Loucy (cell line): ENCODE data around the gene PCSK5.

ENCODE experiments used
- H2AFZ ChIP-seq: fragments of 200-600 bp; sonication (generic); 2 replicates; pipeline ENCODE4 v1.6.0; 2016; ENCODE audit warnings: antibody characterized with exemption, mild to moderate bottlenecking, low read length, moderate library complexity
- H3F3A ChIP-seq: fragments of 200-600 bp; 2 replicates; pipeline ENCODE4 v1.6.0; 2016; ENCODE audit warnings: antibody characterized with exemption, low read depth, mild to moderate bottlenecking
- H3K27me3 ChIP-seq: fragments of 200-600 bp; sonication (generic); 2 replicates; pipeline ENCODE4 v1.6.1; 2014; ENCODE audit warnings: low read length, mild to moderate bottlenecking; ENCODE audit not compliant: insufficient read depth, poor library complexity, severe bottlenecking
- H3K36me3 ChIP-seq: fragments of 200-600 bp; sonication (generic); 2 replicates; pipeline ENCODE4 v1.6.1; 2016; ENCODE audit warnings: low read length; ENCODE audit not compliant: insufficient read depth
- H3K4me1 ChIP-seq: fragments of 200-600 bp; sonication (generic); 2 replicates; pipeline ENCODE4 v1.5.1; 2014; ENCODE audit warnings: low read length, mild to moderate bottlenecking; ENCODE audit not compliant: insufficient read depth, poor library complexity, severe bottlenecking
- H3K4me2 ChIP-seq: fragments of 200-600 bp; sonication (generic); 2 replicates; pipeline ENCODE4 v1.6.0; 2014; ENCODE audit warnings: antibody characterized with exemption, low read length, low read depth, mild to moderate bottlenecking; ENCODE audit not compliant: poor library complexity, severe bottlenecking
- H3K4me3 ChIP-seq: fragments of 200-600 bp; sonication (generic); 2 replicates; pipeline ENCODE4 v1.5.1; 2014; ENCODE audit warnings: low read length, mild to moderate bottlenecking, mixed read lengths; ENCODE audit not compliant: poor library complexity, severe bottlenecking
- H3K79me2 ChIP-seq: fragments of 200-600 bp; sonication (generic); 2 replicates; pipeline ENCODE4 v1.6.1; 2014; ENCODE audit warnings: low read length; ENCODE audit not compliant: insufficient read depth
- H3K9ac ChIP-seq: fragments of 200-600 bp; sonication (generic); 2 replicates; pipeline ENCODE4 v1.6.0; 2014; ENCODE audit warnings: mild to moderate bottlenecking, low read depth, low read length, moderate library complexity; ENCODE audit not compliant: poor library complexity, severe bottlenecking
- H3K9me2 ChIP-seq: fragments of 200-600 bp; sonication (generic); replicated peaks from 2 replicates; pipeline ENCODE4 v1.6.1; 2016; ENCODE audit warnings: low read depth, low read length, mixed read lengths
- H3K9me3 ChIP-seq: fragments of 200-600 bp; sonication (generic); 2 replicates; pipeline ENCODE4 v1.6.1; 2014; ENCODE audit warnings: mild to moderate bottlenecking, antibody characterized with exemption, low read length, low read depth; ENCODE audit not compliant: insufficient read depth
- H4K20me1 ChIP-seq: fragments of 200-600 bp; sonication (generic); 2 replicates; pipeline ENCODE4 v1.6.0; 2014; ENCODE audit warnings: antibody characterized with exemption, low read length, mild to moderate bottlenecking; ENCODE audit not compliant: insufficient read depth, poor library complexity, severe bottlenecking
- EZH2phosphoT487 ChIP-seq: fragments of 200-600 bp; IDR thresholded peaks from 2 replicates; pipeline ENCODE4 v1.6.1; 2018; ENCODE audit warnings: antibody characterized with exemption, mild to moderate bottlenecking, moderate library complexity, borderline replicate concordance
- TF ChIP-seq, protein P1 (sequence below): fragments of 200-600 bp; sonication (generic); conservative IDR thresholded peaks from 2 replicates; pipeline ENCODE4 v1.5.1; 2014; ENCODE audit warnings: mild to moderate bottlenecking, antibody characterized with exemption, low read length

The PCSK5 gene

DNA sequence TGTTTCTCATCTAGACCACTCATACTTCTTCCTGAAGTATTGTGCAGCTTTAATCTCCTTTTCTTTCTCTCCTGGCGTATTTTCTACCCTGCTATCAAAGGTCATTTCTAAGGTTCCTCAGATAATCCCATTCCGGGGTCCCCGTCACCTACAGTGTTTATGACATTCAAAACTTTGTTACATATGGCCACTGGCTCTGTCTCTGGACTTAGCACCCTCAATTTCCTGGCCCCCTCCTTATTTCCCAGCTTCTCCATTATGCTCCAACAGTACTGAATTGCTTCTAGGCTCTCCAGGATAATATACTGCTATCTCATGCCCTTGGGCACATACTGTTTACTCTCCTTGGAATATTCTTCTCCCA lies 472.5 kb downstream of the PCSK5 start:
- no peaks in the 10 kb centered on the region for H3K9me3 ChIP-seq
- no peaks in the 10 kb centered on the region for H4K20me1 ChIP-seq
- H3K9ac ChIP-seq: no peak overlapping the region
- H3K79me2 ChIP-seq: no peaks in the 10 kb centered on the region
- no peaks in the 10 kb centered on the region for H3K9me2 ChIP-seq
- H3K4me1 ChIP-seq: no peaks in the 10 kb centered on the region
- TF ChIP-seq, protein P1, sequence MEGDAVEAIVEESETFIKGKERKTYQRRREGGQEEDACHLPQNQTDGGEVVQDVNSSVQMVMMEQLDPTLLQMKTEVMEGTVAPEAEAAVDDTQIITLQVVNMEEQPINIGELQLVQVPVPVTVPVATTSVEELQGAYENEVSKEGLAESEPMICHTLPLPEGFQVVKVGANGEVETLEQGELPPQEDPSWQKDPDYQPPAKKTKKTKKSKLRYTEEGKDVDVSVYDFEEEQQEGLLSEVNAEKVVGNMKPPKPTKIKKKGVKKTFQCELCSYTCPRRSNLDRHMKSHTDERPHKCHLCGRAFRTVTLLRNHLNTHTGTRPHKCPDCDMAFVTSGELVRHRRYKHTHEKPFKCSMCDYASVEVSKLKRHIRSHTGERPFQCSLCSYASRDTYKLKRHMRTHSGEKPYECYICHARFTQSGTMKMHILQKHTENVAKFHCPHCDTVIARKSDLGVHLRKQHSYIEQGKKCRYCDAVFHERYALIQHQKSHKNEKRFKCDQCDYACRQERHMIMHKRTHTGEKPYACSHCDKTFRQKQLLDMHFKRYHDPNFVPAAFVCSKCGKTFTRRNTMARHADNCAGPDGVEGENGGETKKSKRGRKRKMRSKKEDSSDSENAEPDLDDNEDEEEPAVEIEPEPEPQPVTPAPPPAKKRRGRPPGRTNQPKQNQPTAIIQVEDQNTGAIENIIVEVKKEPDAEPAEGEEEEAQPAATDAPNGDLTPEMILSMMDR: no peak
- TF ChIP-seq EZH2phosphoT487: no peak
- no peaks in the 10 kb centered on the region for H3K36me3 ChIP-seq
- no peak overlapping the region for H3K4me2 ChIP-seq
- no peaks in the 10 kb centered on the region for H3F3A ChIP-seq
- H3K27me3 ChIP-seq: no peaks in the 10 kb centered on the region
- H2AFZ ChIP-seq: no peak overlapping the region
- H3K4me3 ChIP-seq: no peak overlapping the region

DNA sequence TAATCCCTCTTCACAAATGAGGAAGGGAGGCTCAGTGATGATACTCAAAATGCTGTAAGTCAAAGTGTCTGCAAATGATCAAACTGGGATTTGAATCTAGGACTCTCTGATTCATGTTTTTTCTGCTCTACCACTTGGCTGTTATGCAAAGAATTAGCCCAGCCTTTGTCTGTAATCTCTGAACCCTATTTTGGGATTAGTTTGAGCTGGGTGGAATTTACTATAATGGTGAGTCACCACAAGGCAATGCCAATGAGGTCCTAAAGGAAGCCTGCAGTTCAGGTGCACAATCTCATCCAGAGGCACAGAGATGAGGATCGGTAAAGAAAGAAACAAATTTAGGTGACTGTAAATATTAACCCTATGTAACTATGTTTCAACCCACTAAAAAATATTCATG lies 474.6 kb downstream of the PCSK5 start:
- Histone ChIP-seq H3F3A (no peaks in the 10 kb centered on the region), H3K4me2 (no peak overlapping the region), H3K9me2 (no peaks in the 10 kb centered on the region), H3K9ac (no peak overlapping the region), H3K79me2 (no peaks in the 10 kb centered on the region), H3K4me3 (no peak overlapping the region), H2AFZ (no peak overlapping the region), H3K27me3 (no peaks in the 10 kb centered on the region), H3K36me3 (no peaks in the 10 kb centered on the region), H4K20me1 (no peaks in the 10 kb centered on the region), H3K9me3 (no peaks in the 10 kb centered on the region), H3K4me1 (peaks cover 6% of the 10 kb centered on the region)
- TF ChIP-seq, protein P1: no peak
- TF ChIP-seq EZH2phosphoT487: no peak

DNA sequence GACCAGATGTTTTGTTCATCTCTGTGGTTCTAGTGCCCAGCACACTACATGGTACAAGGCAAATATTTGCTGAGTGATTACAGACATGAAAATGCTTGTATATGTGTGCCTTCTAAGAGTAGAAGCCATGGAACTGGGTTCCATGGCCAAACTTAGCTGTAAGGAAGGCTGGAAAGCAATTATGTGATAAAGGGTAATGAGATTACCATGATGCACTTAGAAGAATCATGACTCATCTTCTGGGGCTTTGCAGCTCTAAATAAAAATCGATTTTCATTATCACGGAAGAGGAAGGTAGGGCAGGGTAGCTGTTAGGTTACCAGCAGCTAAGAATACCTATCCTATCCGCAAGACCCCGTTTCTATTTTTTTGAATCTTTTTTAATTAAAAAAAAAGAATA lies 475.8 kb downstream of the PCSK5 start:
- peaks cover 6% of the 10 kb centered on the region for H3K4me1 ChIP-seq
- TF ChIP-seq, protein P1: no peak
- no peaks in the 10 kb centered on the region for H3K27me3 ChIP-seq
- H3K9me2 ChIP-seq: no peaks in the 10 kb centered on the region
- no peaks in the 10 kb centered on the region for H3K9me3 ChIP-seq
- H3K4me2 ChIP-seq: no peak overlapping the region
- no peaks in the 10 kb centered on the region for H3K36me3 ChIP-seq
- no peaks in the 10 kb centered on the region for H3K79me2 ChIP-seq
- H3F3A ChIP-seq: no peaks in the 10 kb centered on the region
- H3K4me3 ChIP-seq: no peak overlapping the region
- H2AFZ ChIP-seq: no peak overlapping the region
- no peak overlapping the region for H3K9ac ChIP-seq
- H4K20me1 ChIP-seq: no peaks in the 10 kb centered on the region
